NCI-H524 (cell line): Measurements from ENCODE around the gene NOC4L.
A peak's percentile ranks its signal among the peaks of the same experiment; 100 is the strongest.
"Not testable (repeated sequence)": the region's sequence is repeated elsewhere in the genome, so short reads cannot be mapped to it uniquely, and the experiment has no call there.

ENCODE experiments used
- DNase-seq, 2 experiments: peaks; one replicate each; lab custom pipeline; 2025; lab: John Stamatoyannopoulos, UW

NOC4L gene

GRCh38 chr12:132142679-132143335 lies 1.4 kb upstream of the NOC4L start:
- no peak for DNase-seq

- no peak for DNase-seq
These were observed 753 bp upstream of the NOC4L start for GRCh38 chr12:132143336-132144071.

DNA sequence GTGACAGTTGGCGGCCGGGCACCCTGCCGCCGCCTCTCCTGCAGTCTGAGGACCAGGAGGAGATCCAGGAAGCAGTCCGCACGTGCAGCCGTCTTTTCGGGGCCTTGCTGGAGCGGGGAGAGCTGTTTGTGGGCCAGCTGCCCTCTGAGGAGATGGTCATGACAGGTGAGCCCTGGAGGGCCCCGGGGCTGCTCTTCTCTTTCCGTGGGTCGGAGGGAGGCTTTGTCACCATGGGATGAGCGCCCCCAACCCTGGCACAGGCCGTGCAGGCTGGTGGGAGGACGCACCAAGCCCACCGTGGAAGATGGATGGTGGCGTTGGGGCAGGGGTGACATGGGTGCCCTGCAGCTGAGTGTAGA lies 532 bp downstream of the NOC4L start:
- no peak for DNase-seq

GRCh38 chr12:132145334-132145733 lies 1.1 kb downstream of the NOC4L start:
- no peak for DNase-seq

DNA sequence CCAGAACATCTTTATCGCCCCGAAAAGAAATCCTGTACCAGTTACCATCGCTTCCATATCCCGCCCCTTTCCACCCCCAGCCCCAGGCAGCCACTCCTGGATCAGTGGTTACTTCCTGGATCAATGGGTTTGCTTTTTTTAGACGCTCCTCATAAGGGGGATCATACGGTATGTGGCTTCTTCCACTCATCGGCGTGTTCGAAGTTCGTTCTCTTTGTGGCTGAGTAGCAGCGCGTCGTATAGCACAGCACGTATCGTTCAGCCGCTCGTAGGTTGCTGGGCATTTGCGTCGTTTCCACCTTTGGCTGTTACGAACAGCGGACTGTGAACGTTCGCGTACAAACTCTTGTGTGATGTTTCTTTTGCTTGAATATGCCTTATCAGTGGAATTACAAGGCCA lies 1.8 kb downstream of the NOC4L start:
- DNase-seq = no peak

DNA sequence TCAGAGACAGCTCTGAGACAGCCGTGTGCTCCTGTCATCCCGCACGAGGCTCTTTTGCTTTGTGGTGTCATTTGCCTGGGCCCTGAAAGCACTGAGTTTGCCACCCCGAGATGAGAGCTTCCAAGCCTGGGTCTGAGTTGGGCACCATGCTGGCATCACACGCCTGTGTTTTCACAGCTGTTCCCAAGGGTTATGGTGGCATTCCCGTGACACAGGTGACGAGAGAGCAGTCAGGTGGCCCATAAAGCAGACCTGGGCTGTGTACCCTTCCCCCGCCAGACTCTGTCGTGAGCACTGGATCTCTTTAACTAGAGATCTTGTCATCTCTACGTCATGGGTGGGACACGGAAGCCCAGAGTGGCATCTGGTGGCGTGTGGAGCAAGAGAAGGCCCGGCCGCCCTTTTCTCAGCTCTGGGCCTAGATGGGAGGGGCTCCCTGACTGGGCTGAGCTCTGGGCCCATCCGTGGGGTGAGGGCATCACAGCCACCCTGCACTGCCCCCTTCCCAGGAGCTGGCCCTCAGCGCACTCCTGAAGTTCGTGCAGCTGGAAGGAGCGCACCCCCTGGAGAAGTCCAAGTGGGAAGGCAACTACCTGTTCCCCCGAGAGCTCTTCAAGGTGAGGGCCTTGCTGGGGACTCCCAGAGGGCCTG lies 2.6 kb downstream of the NOC4L start:
- DNase-seq = no peak

DNA sequence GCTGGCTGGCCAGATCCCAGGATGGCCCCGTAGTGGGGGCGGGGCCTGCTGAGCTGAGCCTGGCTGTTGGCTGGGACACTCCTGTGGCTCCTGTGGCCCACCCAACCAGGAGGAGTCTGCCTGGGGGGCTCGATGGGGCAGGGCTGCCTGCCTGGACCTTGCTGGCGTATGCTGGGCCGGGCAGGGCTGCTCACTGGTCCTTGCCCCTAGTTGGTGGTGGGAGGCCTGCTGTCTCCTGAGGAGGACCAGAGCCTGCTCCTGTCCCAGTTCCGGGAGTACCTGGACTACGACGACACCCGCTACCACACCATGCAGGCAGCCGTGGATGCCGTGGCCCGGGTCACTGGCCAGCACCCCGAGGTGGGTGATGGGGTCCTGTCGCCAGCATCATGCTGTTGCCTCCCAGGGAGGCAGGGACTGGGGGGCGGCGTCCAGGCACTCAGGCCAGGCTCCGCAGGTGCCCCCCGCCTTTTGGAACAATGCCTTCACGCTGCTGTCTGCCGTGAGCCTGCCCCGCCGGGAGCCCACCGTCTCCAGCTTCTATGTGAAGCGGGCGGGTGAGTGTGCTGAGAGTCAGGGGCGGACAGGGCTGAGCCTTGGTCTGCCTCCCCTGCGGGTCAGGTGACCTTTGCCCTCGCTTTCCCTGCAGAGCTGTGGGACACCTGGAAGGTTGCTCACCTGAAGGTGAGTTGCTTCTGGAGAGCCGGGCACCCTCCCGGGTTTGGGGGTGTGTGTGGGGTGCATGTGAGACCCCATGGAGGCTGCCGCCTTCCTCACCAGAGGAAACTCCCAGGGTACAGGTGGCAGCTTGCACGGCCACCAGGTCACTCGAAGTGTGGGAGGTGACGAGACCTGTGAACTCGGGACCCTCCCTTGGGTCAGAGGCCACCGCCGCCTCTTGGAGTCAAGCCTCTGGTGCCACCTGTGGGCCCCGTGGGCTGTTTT lies 3.4 kb downstream of the NOC4L start:
- DNase-seq = no peak

DNA sequence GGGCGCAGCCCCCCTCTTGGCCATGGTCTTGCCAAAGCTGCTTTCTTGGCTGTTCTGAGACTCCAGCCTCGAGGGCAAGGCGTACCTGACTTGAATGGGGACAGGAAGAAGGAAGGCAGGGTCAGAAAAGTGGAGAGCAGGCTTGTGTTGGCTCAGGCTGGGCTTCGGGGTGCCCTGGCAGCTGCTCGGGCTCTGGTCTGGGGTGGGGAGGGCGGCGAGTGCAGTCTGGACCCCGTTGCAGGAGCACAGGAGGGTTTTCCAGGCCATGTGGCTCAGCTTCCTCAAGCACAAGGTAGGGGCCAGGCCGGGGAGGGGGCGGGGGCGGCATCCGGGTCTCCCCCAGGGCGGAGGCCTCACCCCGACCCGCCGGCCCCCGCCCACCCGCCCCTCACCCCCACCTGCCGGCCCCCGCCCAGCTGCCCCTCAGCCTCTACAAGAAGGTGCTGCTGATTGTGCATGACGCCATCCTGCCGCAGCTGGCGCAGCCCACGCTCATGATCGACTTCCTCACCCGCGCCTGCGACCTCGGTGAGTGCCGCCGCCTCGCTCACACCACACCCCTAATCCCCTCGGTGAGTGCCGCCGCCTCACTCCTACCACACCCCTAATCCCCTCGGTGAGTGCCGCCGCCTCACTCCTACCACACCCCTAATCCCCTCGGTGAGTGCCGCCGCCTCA lies 4.2 kb downstream of the NOC4L start:
- no peak for DNase-seq

DNA sequence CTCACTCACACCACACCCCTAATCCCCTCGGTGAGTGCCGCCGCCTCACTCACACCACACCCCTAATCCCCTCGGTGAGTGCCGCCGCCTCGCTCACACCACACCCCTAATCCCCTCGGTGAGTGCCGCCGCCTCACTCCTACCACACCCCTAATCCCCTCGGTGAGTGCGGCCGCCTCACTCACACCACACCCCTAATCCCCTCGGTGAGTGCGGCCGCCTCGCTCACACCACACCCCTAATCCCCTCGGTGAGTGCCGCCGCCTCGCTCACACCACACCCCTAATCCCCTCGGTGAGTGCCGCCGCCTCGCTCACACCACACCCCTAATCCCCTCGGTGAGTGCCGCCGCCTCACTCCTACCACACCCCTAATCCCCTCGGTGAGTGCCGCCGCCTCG lies 5.3 kb downstream of the NOC4L start:
- DNase-seq = not testable (repeated sequence)

DNA sequence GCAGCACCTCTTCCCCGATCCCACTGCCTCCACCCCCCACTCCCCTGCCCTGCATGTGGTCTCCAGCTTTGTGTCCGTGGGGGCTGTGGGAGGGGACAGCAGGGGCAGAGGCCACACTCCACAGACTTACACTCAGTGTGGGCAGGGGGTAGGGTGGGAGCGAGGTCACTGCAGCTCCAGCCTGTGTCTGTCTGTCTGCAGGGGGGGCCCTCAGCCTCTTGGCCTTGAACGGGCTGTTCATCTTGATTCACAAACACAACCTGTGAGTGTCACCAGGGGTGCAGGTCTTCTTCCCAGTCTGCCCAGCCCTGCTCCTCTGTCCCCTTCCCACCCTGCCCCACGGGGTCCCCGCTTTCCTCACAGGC lies 6.5 kb downstream of the NOC4L start:
- DNase-seq = no peak

GRCh38 chr12:132151145-132151765 lies 7.0 kb downstream of the NOC4L start:
- DNase-seq = no peak

- no peak for DNase-seq
These were observed 7.6 kb downstream of the NOC4L start for GRCh38 chr12:132151766-132152410.

- DNase-seq = no peak
These were observed 8.2 kb downstream of the NOC4L start for GRCh38 chr12:132152411-132152821.

DNA sequence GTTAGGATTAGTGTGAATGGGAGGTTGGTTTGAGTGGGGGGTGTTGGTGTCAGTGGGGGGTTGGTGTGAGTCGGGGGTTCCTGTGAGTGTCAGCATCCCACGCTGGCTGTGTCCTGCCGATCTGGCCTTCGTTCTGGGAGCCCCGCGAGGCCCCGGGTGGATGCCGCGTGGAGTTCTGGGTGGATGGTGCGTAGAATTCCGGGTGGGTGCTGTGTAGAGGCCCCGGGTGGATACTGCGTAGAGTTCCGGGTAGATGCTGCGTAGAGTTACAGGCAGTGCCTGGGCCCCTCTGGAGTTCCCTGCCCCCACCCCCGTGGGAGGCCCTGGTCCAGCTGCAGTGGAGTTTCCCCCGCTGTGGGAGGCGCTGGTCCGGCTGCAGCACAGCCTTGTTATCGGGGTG lies 8.7 kb downstream of the NOC4L start:
- DNase-seq = no peak

DNA sequence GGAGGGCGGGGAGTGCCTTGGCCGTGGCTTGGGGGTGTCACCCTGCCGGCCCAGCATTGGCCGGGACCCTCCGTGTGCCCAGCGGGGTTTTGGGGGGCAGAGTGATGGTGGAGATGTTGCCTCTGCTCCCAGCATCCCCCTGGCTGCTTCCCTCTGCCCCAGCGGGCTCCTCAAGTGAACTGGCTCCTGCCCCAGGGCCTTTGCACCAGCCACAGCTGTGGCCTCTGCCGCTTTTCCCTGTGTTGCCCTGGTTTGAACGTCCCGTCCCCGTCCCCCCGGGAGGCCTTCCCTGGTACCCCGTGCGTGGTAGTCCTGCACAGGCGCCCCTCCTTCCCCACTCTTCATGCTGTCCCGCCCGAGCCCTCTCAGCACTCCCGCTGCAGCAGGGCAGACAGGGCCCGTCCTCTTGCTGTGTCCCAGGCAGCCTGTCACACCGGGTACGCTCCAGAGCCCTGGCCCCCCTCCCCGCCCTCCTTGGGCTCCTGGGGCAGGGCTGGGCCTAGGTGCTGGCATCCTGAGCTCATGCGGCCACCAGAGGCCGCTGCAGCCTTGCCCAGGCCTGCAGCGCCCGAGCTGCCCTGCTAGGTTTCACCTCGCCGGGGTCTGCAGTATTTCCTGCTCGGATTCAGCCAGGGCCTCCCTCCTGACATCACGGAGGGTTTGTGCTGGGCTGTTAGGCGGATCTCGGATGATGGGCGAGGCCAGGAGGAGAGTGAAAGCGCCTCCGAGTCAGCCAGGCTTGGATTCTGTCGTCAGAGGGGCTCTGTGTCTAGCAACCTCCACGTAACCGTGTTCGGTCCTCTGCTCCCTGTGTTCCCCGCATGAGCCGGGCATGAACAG lies 9.5 kb downstream of the NOC4L start:
- DNase-seq = peak; percentile 31 to 66

- DNase-seq = no peak
These were observed 10.1 kb downstream of the NOC4L start for GRCh38 chr12:132154341-132154761.

- no peak for DNase-seq
These were observed 10.9 kb downstream of the NOC4L start for GRCh38 chr12:132154941-132155770.

DNA sequence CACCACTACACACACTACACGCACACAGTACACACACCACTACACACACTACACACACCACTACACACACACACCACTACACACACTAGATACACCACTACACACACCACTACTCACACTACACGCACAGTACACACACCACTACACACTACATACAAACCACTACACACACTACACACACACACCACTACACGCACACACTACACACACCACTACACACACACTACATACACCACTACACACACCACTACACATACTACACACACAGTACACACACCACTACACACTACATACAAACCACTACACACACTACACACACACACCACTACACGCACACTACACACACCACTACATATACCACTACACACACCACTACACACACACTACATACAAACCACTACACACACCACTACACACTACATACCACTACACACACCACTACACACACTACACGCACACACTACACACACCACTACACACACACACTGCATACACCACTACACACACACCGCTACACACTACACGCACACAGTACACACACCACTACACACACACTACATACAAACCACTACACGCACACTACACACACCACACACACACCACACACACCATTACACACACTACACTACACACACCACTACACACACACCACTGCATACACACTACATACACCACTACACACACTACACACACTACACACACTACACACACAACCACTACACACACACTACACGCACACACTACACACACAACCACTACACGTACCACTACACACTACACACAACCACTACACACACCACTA lies 11.7 kb downstream of the NOC4L start:
- DNase-seq = no peak
